AG10803 (cell line): ENCODE data around the gene SLC16A2.

Source experiments
- DNase-seq: peaks from one replicate; pipeline ENCODE4 v3.0.0; 2010; ENCODE audit warnings: low read depth
- H3K4me3 ChIP-seq: 2 replicates; pipeline ENCODE4 v1.5.1; 2011; ENCODE audit warnings: mild to moderate bottlenecking, low read length, control low read depth
- CTCF ChIP-seq: conservative IDR thresholded peaks from 2 replicates; pipeline ENCODE4 v1.5.1; 2011; ENCODE audit warnings: mild to moderate bottlenecking, low read length, control low read depth, inconsistent platforms

The SLC16A2 gene

GRCh38 chrX:74505437-74505836 is 84.1 kb downstream of the SLC16A2 start:
- DNase-seq = no peak
- no peak overlapping the region for H3K4me3 ChIP-seq
- TF ChIP-seq CTCF = no peak

DNA sequence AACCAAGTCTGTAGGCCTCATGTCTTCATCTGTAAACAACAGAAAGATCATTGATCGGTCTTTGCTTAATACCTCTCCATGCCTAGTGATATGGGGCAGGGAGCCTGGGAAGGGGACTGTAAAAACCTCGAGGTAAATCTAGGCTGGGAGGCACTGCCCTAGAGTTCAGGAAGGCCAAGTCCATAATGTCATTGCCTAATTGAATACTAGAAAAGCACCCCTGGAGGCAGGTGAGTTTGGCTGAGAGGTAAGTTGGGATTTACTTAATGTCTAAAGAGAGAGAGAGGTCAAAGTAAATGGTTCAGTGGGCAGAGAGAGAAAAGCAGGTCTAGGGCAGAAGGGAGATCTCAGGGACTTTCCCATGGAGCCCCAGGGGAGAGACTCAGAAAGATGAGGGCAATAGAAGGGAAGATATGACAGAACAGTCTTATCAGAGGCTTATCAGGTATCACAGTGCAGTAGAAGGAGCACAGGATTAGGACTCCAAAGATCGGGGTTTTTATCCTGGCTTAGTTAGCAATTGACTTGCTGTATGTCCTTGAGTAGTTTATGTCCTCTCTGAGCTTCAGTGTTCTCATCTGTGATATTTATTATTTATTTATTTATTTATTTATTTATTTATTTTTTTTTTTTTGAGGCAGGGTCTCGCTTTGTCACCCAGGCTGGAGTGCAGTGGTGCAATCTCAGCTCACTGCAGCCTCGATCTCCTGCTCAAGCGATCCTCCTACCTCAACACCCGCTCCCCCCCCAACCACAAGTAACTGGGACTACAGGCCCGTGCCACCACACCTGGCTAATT is 85.2 kb downstream of the SLC16A2 start:
- TF ChIP-seq CTCF = no peak
- no peak for DNase-seq
- no peak overlapping the region for H3K4me3 ChIP-seq

GRCh38 chrX:74507191-74507590 is 85.9 kb downstream of the SLC16A2 start:
- no peak for DNase-seq
- TF ChIP-seq CTCF = no peak
- no peak overlapping the region for H3K4me3 ChIP-seq

DNA sequence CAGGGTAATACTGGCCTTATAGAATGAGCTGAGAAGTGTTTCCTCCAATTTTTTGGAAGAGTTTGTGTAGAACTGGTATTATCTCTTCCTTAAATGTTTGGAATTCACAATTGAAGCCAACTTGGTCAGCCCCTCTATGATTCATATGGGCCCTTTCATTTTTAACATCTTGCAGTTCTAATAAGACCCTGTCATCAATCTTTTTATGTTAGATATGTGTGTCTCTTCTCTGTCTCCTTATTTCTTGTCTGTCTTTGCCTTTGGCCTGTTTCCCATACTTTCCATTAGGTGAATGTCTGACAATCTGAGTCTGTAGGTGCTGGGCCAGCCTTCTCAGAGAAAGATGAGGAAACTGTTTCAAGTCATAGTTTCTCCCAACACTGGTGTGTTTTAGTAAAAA is 88.7 kb downstream of the SLC16A2 start:
- TF ChIP-seq CTCF = no peak
- no peak overlapping the region for H3K4me3 ChIP-seq
- DNase-seq = no peak

GRCh38 chrX:74510401-74510800 is 89.1 kb downstream of the SLC16A2 start:
- no peak for DNase-seq
- no peak overlapping the region for H3K4me3 ChIP-seq
- TF ChIP-seq CTCF = no peak

- no peak overlapping the region for H3K4me3 ChIP-seq
- DNase-seq = no peak
- TF ChIP-seq CTCF = no peak
Measured at GRCh38 chrX:74511704-74512103, 90.4 kb downstream of the SLC16A2 start.

- no peak for DNase-seq
- TF ChIP-seq CTCF = no peak
- no peak overlapping the region for H3K4me3 ChIP-seq
Measured at GRCh38 chrX:74514384-74514783, 93.1 kb downstream of the SLC16A2 start.
